Peyer's patch (tissue), 4 donors: Measurements from ENCODE around the gene SH3RF3.

Experiments used
- POLR2A ChIP-seq, 2 donors: fragments of 450-650 bp; IDR thresholded peaks; one replicate each; pipeline ENCODE4 v1.5.1; 2017; ENCODE audit warnings: antibody characterized with exemption in 2 of 2, mild to moderate bottlenecking in 2 of 2, moderate library complexity in 2 of 2
- TF ChIP-seq, protein P1 (sequence below), 6 experiments: fragments of 450-650 bp in 4 of 6; fragments of 200-600 bp in 2 of 6; sonication (generic) in 1 of 6; IDR thresholded peaks; one replicate each; pipeline ENCODE4 v1.5.1; 2017 to 2019; ENCODE audit warnings: antibody characterized with exemption in 6 of 6, mild to moderate bottlenecking in 3 of 6, moderate library complexity in 1 of 6

- TF ChIP-seq, protein P1, sequence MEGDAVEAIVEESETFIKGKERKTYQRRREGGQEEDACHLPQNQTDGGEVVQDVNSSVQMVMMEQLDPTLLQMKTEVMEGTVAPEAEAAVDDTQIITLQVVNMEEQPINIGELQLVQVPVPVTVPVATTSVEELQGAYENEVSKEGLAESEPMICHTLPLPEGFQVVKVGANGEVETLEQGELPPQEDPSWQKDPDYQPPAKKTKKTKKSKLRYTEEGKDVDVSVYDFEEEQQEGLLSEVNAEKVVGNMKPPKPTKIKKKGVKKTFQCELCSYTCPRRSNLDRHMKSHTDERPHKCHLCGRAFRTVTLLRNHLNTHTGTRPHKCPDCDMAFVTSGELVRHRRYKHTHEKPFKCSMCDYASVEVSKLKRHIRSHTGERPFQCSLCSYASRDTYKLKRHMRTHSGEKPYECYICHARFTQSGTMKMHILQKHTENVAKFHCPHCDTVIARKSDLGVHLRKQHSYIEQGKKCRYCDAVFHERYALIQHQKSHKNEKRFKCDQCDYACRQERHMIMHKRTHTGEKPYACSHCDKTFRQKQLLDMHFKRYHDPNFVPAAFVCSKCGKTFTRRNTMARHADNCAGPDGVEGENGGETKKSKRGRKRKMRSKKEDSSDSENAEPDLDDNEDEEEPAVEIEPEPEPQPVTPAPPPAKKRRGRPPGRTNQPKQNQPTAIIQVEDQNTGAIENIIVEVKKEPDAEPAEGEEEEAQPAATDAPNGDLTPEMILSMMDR (IDR thresholded peaks at IDR 0.05) = no peak
- no peak for TF ChIP-seq POLR2A (IDR thresholded peaks at IDR 0.05)
These were observed 24.8 kb downstream of the SH3RF3 start for GRCh38 chr2:109153807-109154206.
